ENCODE results near the gene SLC7A11. TPM values are rescaled to one million over a fixed set of nuclear protein-coding genes. Genes with fewer than 3 reads are reported as not detected.

The SLC7A11 gene
- total RNA-seq (2012; rRNA removed), result 10.5 and 26.4 TPM in 2 replicates

DNA sequence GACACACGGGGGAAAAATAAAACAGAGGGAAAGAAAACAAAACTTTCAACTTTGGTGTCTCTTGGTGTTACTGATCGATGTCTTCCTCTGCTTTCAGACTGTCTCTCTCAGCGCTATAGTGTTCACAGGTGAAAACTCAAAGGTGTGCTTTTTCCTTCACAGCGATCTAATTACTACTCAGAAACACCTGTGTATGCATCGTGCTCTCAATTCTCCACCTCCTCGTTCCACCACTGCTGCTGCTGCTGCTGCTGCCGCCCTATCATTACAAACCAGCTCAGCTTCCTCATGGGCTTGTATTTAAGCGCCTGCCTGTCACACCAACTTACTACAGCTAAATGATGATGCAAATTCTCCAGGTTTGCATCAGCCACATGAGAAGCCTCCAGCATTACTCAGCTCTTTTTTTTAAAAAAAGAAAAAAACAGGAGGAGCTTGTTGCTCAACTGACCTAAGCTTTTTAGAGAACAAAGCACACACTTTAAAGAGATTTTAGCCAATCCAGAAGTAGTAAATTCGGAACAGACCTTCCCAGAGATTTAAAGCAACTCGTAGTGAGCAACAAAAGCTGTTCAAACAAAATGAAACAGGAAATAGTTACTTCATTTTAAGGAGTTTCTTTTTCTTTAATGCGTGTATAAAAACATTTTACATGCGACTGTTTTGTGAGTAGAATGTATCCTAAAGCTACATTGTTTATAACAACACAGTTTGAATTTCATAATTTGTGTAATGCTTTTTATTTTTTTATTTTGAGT lies at the start of gene SLC7A11:
Gene SLC7A11, minus strand, starts transcription at position 274 of the 758 bp plus-strand sequence. CDS start 280 bp downstream, outside the sequence.
- H3K9me3 ChIP-seq (replicated peaks; ENCODE audit: low read length), result no peaks in the 10 kb centered on the region

DNA sequence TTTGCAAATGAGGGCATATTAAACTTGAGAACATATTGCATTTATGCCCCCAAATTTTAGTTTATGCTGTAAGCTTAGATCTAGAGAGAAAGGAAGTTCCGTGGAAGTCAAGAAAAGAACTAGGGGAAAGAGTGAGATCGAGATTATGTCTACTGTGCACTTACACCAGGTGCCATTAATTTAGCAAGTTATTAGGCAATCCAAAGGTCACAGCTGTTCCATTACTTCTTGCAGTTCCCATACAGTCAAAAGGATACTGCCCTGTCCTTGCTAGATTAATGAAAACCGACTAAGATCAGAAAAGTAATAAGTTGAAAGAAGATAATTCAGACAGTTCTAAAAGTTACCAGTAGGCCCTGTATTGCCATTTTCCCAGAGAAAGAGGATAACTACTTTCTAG lies 49.3 kb upstream of the SLC7A11 start:
- Histone ChIP-seq H3K36me3 (ENCODE audit: insufficient read depth, low read length) (no peaks in the 10 kb centered on the region), H3K4me3 (ENCODE audit: low read length) (no peak overlapping the region), H3K4me1 (ENCODE audit: control insufficient read depth, insufficient read depth, low read length) (no peaks in the 10 kb centered on the region), H3K27me3 (ENCODE audit: control insufficient read depth, insufficient read depth, low read length) (no peaks in the 10 kb centered on the region), H3K4me2 (ENCODE audit: low read length) (no peak overlapping the region), H3K9ac (ENCODE audit: low read depth, low read length) (no peak overlapping the region), H3K9me3 (replicated peaks; ENCODE audit: low read length) (no peaks in the 10 kb centered on the region)

More for the DNA sequence above, at the start of gene SLC7A11:
- H3K4me3 ChIP-seq (ENCODE audit: low read length), result peak within 1 kb of the TSS; percentile 74
- no peaks in the 10 kb centered on the region for H3K27me3 ChIP-seq (ENCODE audit: control insufficient read depth, insufficient read depth, low read length)
- H3K9ac ChIP-seq (ENCODE audit: low read depth, low read length), result peak within 1 kb of the TSS; percentile 88
- peak within 1 kb of the TSS; percentile 90 for H3K4me2 ChIP-seq (ENCODE audit: low read length)
- H3K4me1 ChIP-seq (ENCODE audit: control insufficient read depth, insufficient read depth, low read length), result peaks cover 5% of the 10 kb centered on the region
- H3K36me3 ChIP-seq (ENCODE audit: insufficient read depth, low read length), result no peaks in the 10 kb centered on the region

DNA sequence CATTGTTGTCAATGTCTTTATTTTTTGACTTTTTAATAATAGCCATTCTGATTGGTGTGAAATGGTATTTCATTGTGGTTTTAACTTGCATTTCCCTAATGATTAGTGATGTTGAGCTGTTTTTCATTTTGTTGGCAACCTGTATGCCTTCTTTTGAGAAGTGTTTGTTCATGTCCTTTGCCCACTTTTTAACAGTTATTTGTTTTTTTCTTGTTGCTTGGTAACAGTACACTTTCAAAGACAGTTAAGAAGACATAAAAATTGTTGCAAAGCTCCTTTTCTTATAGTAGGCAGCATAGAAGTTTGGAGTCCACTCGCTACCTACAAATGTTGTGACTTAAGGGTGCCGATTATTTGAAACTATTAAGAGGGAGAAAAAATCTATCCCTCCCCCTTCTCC lies 48.7 kb upstream of the SLC7A11 start:
- H3K9me3 ChIP-seq (replicated peaks; ENCODE audit: low read length), result no peaks in the 10 kb centered on the region
- no peak overlapping the region for H3K9ac ChIP-seq (ENCODE audit: low read depth, low read length)
- no peak overlapping the region for H3K4me2 ChIP-seq (ENCODE audit: low read length)
- no peak overlapping the region for H3K4me3 ChIP-seq (ENCODE audit: low read length)
- H3K4me1 ChIP-seq (ENCODE audit: control insufficient read depth, insufficient read depth, low read length), result no peaks in the 10 kb centered on the region
- no peaks in the 10 kb centered on the region for H3K27me3 ChIP-seq (ENCODE audit: control insufficient read depth, insufficient read depth, low read length)
- H3K36me3 ChIP-seq (ENCODE audit: insufficient read depth, low read length), result no peaks in the 10 kb centered on the region

DNA sequence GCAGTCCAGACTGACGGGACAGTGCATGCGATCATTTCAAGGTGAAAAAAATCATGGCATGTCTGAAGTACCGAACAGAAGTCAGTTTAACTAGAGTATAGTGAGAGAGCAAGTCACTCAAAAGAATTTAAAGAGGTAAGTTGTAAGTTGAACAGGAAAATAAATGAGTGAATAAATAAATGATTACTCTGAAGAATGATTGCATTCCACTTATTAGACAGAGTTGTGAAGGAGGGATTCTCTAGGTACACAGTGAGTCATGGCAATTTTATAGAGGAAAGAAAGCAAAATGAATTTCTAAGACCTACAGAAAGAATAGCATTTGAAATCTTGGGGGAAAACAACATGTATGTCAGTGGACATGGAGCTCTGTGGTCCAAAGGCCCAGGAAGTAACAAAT lies 37.1 kb upstream of the SLC7A11 start:
- Histone ChIP-seq H3K4me2 (ENCODE audit: low read length) (no peak overlapping the region), H3K9me3 (replicated peaks; ENCODE audit: low read length) (no peaks in the 10 kb centered on the region), H3K4me3 (ENCODE audit: low read length) (no peak overlapping the region), H3K4me1 (ENCODE audit: control insufficient read depth, insufficient read depth, low read length) (peaks cover 10% of the 10 kb centered on the region), H3K36me3 (ENCODE audit: insufficient read depth, low read length) (no peaks in the 10 kb centered on the region), H3K9ac (ENCODE audit: low read depth, low read length) (no peak overlapping the region), H3K27me3 (ENCODE audit: control insufficient read depth, insufficient read depth, low read length) (no peaks in the 10 kb centered on the region)

DNA sequence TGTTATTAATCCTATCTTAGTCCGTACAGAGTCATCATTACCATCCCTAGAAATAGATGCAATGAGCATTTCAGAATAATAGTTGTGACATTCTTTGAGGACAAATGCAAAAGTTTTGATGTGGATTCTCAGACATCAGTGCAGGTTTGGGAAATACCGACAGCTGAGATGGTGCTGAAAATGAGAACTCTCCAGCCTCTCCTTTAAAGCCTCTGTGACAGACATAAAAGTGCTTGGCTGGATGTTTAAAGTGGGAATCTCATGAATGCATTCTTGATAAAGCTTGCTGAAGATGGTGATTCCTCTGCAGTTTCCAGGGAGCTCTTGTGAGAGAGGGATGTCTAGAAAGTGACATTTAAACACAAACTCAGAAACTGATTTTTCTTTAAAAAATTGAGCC lies 35.0 kb upstream of the SLC7A11 start:
- Histone ChIP-seq H3K9ac (ENCODE audit: low read depth, low read length) (no peak overlapping the region), H3K4me3 (ENCODE audit: low read length) (no peak overlapping the region), H3K4me1 (ENCODE audit: control insufficient read depth, insufficient read depth, low read length) (peaks cover 10% of the 10 kb centered on the region), H3K9me3 (replicated peaks; ENCODE audit: low read length) (no peaks in the 10 kb centered on the region), H3K27me3 (ENCODE audit: control insufficient read depth, insufficient read depth, low read length) (no peaks in the 10 kb centered on the region), H3K36me3 (ENCODE audit: insufficient read depth, low read length) (no peaks in the 10 kb centered on the region), H3K4me2 (ENCODE audit: low read length) (no peak overlapping the region)

DNA sequence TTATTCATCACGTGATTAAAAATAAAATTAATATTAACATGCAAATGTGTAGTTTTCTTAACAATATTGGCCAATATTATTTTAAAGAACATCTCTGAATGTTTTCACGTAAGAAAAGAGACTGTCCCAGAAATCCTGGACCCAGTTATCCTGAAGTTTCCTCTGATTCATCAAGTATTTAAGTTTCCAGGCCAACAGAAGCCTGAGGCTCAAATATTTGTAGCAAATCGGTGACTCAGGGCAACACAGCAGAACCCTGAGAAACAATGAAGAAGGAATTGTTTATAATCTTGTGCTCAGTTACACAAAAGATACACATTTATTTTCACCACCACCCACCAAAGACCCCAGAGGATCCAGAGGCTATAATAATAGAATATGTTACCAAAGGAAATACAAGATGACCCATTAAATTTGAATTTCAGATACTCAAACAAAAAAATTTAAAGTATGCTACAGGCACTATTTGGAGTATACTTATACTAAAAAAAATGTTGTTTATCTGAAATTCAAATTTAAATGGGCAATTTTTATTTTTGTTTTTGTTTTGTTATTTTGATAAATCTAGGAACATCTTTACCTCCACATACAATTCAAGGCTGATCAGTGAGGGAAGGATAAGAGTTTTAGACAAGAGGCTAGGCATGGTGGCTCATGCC lies 33.9 kb upstream of the SLC7A11 start:
- H3K4me1 ChIP-seq (ENCODE audit: control insufficient read depth, insufficient read depth, low read length), result peaks cover 10% of the 10 kb centered on the region
- H3K4me2 ChIP-seq (ENCODE audit: low read length), result no peak overlapping the region
- peak overlapping the region; percentile 51 for H3K9ac ChIP-seq (ENCODE audit: low read depth, low read length)
- H3K36me3 ChIP-seq (ENCODE audit: insufficient read depth, low read length), result no peaks in the 10 kb centered on the region
- H3K4me3 ChIP-seq (ENCODE audit: low read length), result no peak overlapping the region
- no peaks in the 10 kb centered on the region for H3K9me3 ChIP-seq (replicated peaks; ENCODE audit: low read length)
- H3K27me3 ChIP-seq (ENCODE audit: control insufficient read depth, insufficient read depth, low read length), result no peaks in the 10 kb centered on the region

DNA sequence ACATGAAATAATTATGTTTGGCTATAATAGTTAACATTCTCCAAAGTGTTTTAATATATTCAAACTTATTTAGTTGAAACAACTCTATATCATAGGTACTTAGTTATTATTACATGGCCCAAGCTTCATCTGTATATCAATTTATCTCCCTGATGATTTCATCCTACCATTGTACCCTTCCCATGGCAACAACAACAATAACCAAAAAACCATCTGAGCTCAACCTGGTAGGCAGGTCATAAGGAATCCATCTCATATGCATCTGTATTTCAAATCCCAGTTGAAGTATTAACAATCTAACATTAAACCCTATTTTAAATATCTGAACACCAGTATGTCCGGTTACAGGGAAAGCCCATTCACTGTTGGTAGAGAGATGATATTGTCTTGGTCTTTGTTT lies 33.1 kb upstream of the SLC7A11 start:
- H3K36me3 ChIP-seq (ENCODE audit: insufficient read depth, low read length), result no peaks in the 10 kb centered on the region
- H3K9ac ChIP-seq (ENCODE audit: low read depth, low read length), result peak overlapping the region; percentile 36
- peaks cover 10% of the 10 kb centered on the region for H3K4me1 ChIP-seq (ENCODE audit: control insufficient read depth, insufficient read depth, low read length)
- no peaks in the 10 kb centered on the region for H3K9me3 ChIP-seq (replicated peaks; ENCODE audit: low read length)
- H3K27me3 ChIP-seq (ENCODE audit: control insufficient read depth, insufficient read depth, low read length), result no peaks in the 10 kb centered on the region
- H3K4me2 ChIP-seq (ENCODE audit: low read length), result no peak overlapping the region
- H3K4me3 ChIP-seq (ENCODE audit: low read length), result no peak overlapping the region

DNA sequence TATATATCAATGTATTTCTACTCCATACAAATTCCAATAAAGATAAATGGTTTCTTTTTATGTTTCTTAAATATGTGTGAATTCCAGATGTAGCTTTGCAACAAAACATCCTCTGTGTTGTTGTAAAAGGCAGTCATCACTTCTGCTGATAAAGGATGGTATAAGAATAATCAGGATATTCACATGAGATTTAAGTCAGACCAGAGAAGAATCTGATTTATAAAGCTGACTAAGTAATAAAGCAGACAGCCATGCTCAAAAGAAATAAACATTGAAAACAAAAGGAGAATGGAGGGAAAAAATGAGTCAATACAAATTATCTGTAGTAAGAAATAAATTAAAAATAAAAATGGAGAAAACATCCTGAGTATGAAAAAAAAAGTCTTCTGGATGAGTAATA lies 27.0 kb upstream of the SLC7A11 start:
- H3K9ac ChIP-seq (ENCODE audit: low read depth, low read length), result no peak overlapping the region
- H3K9me3 ChIP-seq (replicated peaks; ENCODE audit: low read length), result no peaks in the 10 kb centered on the region
- no peaks in the 10 kb centered on the region for H3K36me3 ChIP-seq (ENCODE audit: insufficient read depth, low read length)
- no peaks in the 10 kb centered on the region for H3K27me3 ChIP-seq (ENCODE audit: control insufficient read depth, insufficient read depth, low read length)
- H3K4me3 ChIP-seq (ENCODE audit: low read length), result no peak overlapping the region
- H3K4me2 ChIP-seq (ENCODE audit: low read length), result no peak overlapping the region
- no peaks in the 10 kb centered on the region for H3K4me1 ChIP-seq (ENCODE audit: control insufficient read depth, insufficient read depth, low read length)

DNA sequence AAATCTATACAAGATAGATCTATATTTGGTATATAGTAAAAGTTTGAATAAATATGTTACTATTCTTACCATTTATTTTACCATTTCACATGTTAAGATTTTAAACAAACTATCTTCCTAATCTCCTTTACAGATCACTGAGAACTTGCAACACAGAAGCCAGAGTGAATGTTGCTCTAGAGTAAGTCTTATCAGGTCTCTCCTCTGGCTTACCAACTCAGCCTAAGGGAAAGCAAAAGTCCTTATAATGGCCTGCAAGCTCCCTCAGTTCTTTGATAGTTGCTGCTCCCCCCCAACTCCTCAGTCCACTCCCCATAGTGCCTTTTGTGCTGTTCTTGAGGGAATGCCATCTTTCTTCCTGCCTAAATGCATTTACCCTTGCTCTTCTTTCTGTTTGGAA lies 25.7 kb upstream of the SLC7A11 start:
- H3K27me3 ChIP-seq (ENCODE audit: control insufficient read depth, insufficient read depth, low read length), result no peaks in the 10 kb centered on the region
- no peaks in the 10 kb centered on the region for H3K36me3 ChIP-seq (ENCODE audit: insufficient read depth, low read length)
- H3K4me2 ChIP-seq (ENCODE audit: low read length), result no peak overlapping the region

DNA sequence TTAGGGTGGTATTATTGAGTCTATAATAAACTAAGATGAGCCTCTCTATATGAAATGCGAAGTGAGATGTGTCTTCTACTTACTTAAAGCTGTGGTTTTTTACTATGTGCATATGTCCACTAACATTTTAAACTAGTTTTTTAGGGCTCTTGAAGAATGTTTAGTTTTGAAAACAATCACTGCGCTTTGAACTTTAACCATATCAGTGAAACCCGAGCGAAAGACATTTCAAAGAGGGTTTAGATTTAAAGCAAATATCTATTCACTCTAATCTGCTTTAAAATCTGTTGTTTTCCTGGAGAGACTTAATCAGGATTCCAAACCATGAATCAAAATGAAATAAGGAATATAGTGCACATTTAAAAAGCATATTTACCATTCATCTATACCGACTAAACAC lies 24.8 kb upstream of the SLC7A11 start:
- no peaks in the 10 kb centered on the region for H3K36me3 ChIP-seq (ENCODE audit: insufficient read depth, low read length)
- H3K4me3 ChIP-seq (ENCODE audit: low read length), result no peak overlapping the region
- H3K27me3 ChIP-seq (ENCODE audit: control insufficient read depth, insufficient read depth, low read length), result no peaks in the 10 kb centered on the region
- H3K4me1 ChIP-seq (ENCODE audit: control insufficient read depth, insufficient read depth, low read length), result no peaks in the 10 kb centered on the region
- no peak overlapping the region for H3K9ac ChIP-seq (ENCODE audit: low read depth, low read length)
- H3K4me2 ChIP-seq (ENCODE audit: low read length), result no peak overlapping the region
- no peaks in the 10 kb centered on the region for H3K9me3 ChIP-seq (replicated peaks; ENCODE audit: low read length)

More for the DNA sequence above, 25.7 kb upstream of the SLC7A11 start:
- no peaks in the 10 kb centered on the region for H3K4me1 ChIP-seq (ENCODE audit: control insufficient read depth, insufficient read depth, low read length)
- no peaks in the 10 kb centered on the region for H3K9me3 ChIP-seq (replicated peaks; ENCODE audit: low read length)
- H3K4me3 ChIP-seq (ENCODE audit: low read length), result no peak overlapping the region
- no peak overlapping the region for H3K9ac ChIP-seq (ENCODE audit: low read depth, low read length)

DNA sequence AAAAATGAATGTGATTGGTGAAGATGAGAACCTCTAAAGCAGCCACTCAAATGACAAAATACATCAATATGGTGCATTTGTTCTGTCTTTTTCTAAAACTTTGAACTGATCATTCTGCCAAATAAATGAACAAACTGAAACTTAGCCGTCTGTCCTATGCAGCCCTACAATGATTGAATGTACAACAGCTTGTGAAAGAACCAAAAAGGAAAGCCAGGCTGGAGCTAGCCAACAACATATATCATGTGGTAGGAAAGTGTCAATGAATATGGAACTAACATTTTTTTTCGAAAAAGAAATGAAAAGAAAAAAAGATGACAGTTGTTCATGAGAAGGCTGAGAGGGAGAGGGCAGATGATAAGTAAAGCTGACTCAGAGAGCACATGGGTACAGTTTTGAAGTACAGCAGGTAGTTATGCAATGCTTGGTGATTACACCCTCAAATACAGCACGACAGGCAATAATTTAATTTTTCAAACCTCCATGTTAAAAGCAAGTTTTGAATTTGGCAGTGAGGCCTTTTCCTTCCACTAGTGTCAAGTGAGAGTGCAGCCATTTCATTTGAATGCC lies 21.2 kb upstream of the SLC7A11 start:
- Histone ChIP-seq H3K4me3 (ENCODE audit: low read length) (no peak overlapping the region), H3K9me3 (replicated peaks; ENCODE audit: low read length) (no peaks in the 10 kb centered on the region), H3K9ac (ENCODE audit: low read depth, low read length) (no peak overlapping the region), H3K4me1 (ENCODE audit: control insufficient read depth, insufficient read depth, low read length) (peaks cover 15% of the 10 kb centered on the region), H3K27me3 (ENCODE audit: control insufficient read depth, insufficient read depth, low read length) (no peaks in the 10 kb centered on the region), H3K36me3 (ENCODE audit: insufficient read depth, low read length) (no peaks in the 10 kb centered on the region), H3K4me2 (ENCODE audit: low read length) (no peak overlapping the region)

Data from skeletal muscle satellite cell (primary cell).